CMK (cell line): ENCODE results near the gene SCARF2.

Experiments
- DNase-seq: peaks from one replicate; pipeline ENCODE4 v3.0.0-alpha.2; 2010; ENCODE audit warnings: low read depth

SCARF2 gene

GRCh38 chr22:20440637-20441591 is 3.3 kb upstream of the SCARF2 start:
- DNase-seq: no peak

GRCh38 chr22:20439928-20440575 is 2.4 kb upstream of the SCARF2 start:
- DNase-seq: no peak

- no peak for DNase-seq
Observed at GRCh38 chr22:20439556-20439927, 1.9 kb upstream of the SCARF2 start.

- no peak for DNase-seq
Observed at GRCh38 chr22:20438678-20439492, 1.3 kb upstream of the SCARF2 start.

GRCh38 chr22:20438427-20438677 is 727 bp upstream of the SCARF2 start:
- no peak for DNase-seq

- DNase-seq: no peak
Observed at GRCh38 chr22:20436768-20437612, 635 bp downstream of the SCARF2 start.

- DNase-seq: no peak
Observed at GRCh38 chr22:20436307-20436767, 1.3 kb downstream of the SCARF2 start.

- no peak for DNase-seq
Observed at GRCh38 chr22:20435436-20436306, 2.0 kb downstream of the SCARF2 start.

GRCh38 chr22:20434773-20435172 is 2.9 kb downstream of the SCARF2 start:
- DNase-seq: no peak

- DNase-seq: no peak
Observed at GRCh38 chr22:20434264-20434751, 3.3 kb downstream of the SCARF2 start.

GRCh38 chr22:20433686-20434241 is 3.9 kb downstream of the SCARF2 start:
- no peak for DNase-seq

- no peak for DNase-seq
Observed at GRCh38 chr22:20433191-20433590, 4.4 kb downstream of the SCARF2 start.

- no peak for DNase-seq
Observed at GRCh38 chr22:20432244-20432686, 5.4 kb downstream of the SCARF2 start.

GRCh38 chr22:20431511-20432192 is 6.0 kb downstream of the SCARF2 start:
- no peak for DNase-seq

- DNase-seq: no peak
Observed at GRCh38 chr22:20430720-20431510, 6.7 kb downstream of the SCARF2 start.

- no peak for DNase-seq
Observed at GRCh38 chr22:20430101-20430719, 7.4 kb downstream of the SCARF2 start.

- DNase-seq: peak; percentile 59
Observed at GRCh38 chr22:20429254-20430100, 8.1 kb downstream of the SCARF2 start.
